Keratinocyte (primary cell): Measurements from ENCODE around the gene TBC1D28.
"Not testable (repeated sequence)": the region's sequence is repeated elsewhere in the genome, so short reads cannot be mapped to it uniquely, and the experiment has no call there.

Experiments used
- EZH2 ChIP-seq: IDR thresholded peaks from one replicate; pipeline ENCODE4 v1.6.1; 2012; ENCODE audit warnings: inconsistent platforms, mild to moderate bottlenecking, low read length, moderate library complexity
- TF ChIP-seq, protein P1 (sequence below), 3 experiments: IDR thresholded peaks in 1 of 3; conservative IDR thresholded peaks in 1 of 3; optimal IDR thresholded peaks in 1 of 3; 2 replicates in 2 of 3; 3 replicates in 1 of 3; pipeline versions ENCODE3 to v1.5.1; 2011; ENCODE audit warnings: low read length in 3 of 3, mild to moderate bottlenecking in 3 of 3, moderate library complexity in 2 of 3, control low read depth in 1 of 3, inconsistent platforms in 1 of 3; ENCODE audit not compliant: insufficient read depth in 2 of 3; ENCODE audit errors: extremely low read depth in 1 of 3

DNA sequence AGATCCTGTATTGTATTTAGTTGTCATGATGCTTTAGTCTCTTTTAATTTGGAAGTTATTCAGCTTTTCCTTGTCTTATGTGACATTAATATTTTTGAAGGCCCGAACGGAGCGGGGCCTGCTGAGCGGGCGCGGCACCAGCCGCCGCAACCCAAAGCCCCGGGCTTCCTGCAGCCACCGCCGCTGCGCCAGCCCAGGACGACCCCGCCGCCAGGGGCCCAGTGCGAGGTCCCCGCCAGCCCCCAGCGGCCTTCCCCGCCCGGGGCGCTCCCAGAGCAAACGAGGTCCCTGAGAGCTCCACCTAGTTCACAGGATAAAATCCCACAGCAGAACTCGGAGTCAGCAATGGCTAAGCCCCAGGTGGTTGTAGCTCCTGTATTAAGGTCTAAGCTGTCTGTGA is 5.9 kb upstream of the TBC1D28 start:
- TF ChIP-seq, protein P1, sequence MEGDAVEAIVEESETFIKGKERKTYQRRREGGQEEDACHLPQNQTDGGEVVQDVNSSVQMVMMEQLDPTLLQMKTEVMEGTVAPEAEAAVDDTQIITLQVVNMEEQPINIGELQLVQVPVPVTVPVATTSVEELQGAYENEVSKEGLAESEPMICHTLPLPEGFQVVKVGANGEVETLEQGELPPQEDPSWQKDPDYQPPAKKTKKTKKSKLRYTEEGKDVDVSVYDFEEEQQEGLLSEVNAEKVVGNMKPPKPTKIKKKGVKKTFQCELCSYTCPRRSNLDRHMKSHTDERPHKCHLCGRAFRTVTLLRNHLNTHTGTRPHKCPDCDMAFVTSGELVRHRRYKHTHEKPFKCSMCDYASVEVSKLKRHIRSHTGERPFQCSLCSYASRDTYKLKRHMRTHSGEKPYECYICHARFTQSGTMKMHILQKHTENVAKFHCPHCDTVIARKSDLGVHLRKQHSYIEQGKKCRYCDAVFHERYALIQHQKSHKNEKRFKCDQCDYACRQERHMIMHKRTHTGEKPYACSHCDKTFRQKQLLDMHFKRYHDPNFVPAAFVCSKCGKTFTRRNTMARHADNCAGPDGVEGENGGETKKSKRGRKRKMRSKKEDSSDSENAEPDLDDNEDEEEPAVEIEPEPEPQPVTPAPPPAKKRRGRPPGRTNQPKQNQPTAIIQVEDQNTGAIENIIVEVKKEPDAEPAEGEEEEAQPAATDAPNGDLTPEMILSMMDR (optimal IDR thresholded peaks at IDR 0.05 in 1 of 3, IDR thresholded peaks at IDR 0.05 in 1 of 3, conservative IDR thresholded peaks at IDR 0.05 in 1 of 3; ENCODE audit: extremely low read depth in 1 of 3, insufficient read depth in 2 of 3, low read length in 3 of 3): not testable (repeated sequence)
- not testable (repeated sequence) for TF ChIP-seq EZH2
